ENCODE results near the gene DNAH7. TPM values are rescaled to one million over a fixed set of nuclear protein-coding genes. Genes with fewer than 3 reads are reported as not detected.

Gene DNAH7
- total RNA-seq, 4 donors from 2014 or later, result 0.05 to 0.07 (median 0.05) TPM; not detected in 1

DNA sequence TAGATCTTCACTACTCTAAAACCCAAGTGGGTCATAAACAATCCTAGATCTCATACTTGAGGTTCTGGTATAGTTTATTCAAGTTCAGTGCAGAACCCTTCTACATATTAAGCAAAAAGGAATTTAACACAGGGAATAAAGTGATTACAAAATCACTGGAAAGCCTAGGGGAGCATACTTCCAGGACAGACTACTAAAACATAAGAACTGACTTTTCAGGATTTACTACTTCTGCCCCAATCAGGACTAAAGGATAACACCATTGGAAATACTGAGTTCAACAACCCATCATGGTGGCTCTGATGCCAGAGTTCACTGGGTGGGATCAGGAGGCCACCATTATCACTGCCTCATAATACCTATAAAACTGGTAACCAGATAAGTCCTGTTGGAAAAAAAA lies 123.6 kb downstream of the DNAH7 start:
- Histone ChIP-seq H3K36me3 (no peaks in the 10 kb centered on the region), H3K27me3 (no peaks in the 10 kb centered on the region), H3K4me3 (no peak overlapping the region), H3K9me3 (no peaks in the 10 kb centered on the region), H3K4me1 (no peaks in the 10 kb centered on the region), H3K27ac (no peak overlapping the region)
- ATAC-seq (no peak), DNase-seq (no peak)
- in situ Hi-C loops (cut with MboI; ENCODE audit: low sequenced_read_pairs in 4 of 4) (no loop called here), intact Hi-C loops (cut with DNase I; ENCODE audit: low total_unique reads) (no loop called here)
- TF ChIP-seq CTCF (IDR thresholded peaks at IDR 0.05 in 4 of 5, conservative IDR thresholded peaks at IDR 0.05 in 1 of 5) (no peak), POLR2A (IDR thresholded peaks at IDR 0.05) (no peak)

DNA sequence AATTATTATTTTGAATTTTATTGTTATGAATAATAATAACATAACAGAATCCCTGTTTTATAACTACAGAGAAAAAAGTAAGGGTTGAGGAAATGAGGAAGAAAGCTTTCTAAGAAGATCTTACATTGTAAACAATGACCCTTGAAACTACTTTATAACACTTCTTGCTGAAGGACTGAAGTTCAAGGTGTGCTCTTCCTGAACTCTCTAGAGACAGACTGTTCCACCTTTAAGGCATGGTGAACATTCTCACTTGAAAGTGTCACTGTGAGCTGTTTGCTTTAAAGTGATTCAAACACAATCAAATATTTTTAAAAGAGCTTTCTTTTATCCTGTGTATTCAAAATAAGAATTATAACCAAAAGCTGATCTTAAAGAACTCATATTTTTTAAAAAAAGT lies 131.5 kb downstream of the DNAH7 start:
- no peak for DNase-seq
- H3K27ac ChIP-seq, result no peak overlapping the region
- H3K9me3 ChIP-seq, result no peaks in the 10 kb centered on the region
- in situ Hi-C loops (cut with MboI; ENCODE audit: low sequenced_read_pairs in 4 of 4), result no loop called here
- no peak for ATAC-seq
- no peaks in the 10 kb centered on the region for H3K27me3 ChIP-seq
- H3K4me3 ChIP-seq, result no peak overlapping the region
- no peaks in the 10 kb centered on the region for H3K36me3 ChIP-seq
- no peaks in the 10 kb centered on the region for H3K4me1 ChIP-seq
- intact Hi-C loops (cut with DNase I; ENCODE audit: low total_unique reads), result no loop called here
- no peak for TF ChIP-seq CTCF (IDR thresholded peaks at IDR 0.05 in 4 of 5, conservative IDR thresholded peaks at IDR 0.05 in 1 of 5)

DNA sequence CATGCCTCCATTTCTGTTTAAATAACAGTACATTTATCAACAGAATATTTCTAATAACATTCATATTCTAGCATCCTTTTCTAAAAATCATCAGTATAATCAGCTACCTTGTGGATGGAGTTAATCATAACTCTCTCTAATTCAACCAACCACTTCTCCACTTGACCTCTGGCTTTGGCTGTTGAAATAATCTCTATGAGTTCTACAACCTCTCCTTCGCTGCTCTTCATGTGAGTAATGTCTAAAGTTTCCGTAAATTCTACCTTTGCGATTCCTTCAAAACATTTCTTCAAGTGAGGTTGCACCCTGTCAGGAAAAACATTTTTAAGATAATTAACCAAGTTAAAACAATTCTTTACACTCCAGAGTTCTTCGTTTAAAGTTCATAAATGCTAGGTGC lies 134.2 kb downstream of the DNAH7 start:
- H3K4me3 ChIP-seq, result no peak overlapping the region
- H3K27ac ChIP-seq, result no peak overlapping the region
- TF ChIP-seq POLR2A (IDR thresholded peaks at IDR 0.05) (no peak), CTCF (IDR thresholded peaks at IDR 0.05 in 4 of 5, conservative IDR thresholded peaks at IDR 0.05 in 1 of 5) (no peak)
- H3K36me3 ChIP-seq, result no peaks in the 10 kb centered on the region
- no peaks in the 10 kb centered on the region for H3K27me3 ChIP-seq
- H3K4me1 ChIP-seq, result no peaks in the 10 kb centered on the region
- ATAC-seq (no peak), DNase-seq (no peak)
- H3K9me3 ChIP-seq, result no peaks in the 10 kb centered on the region
- intact Hi-C loops (cut with DNase I; ENCODE audit: low total_unique reads), result no loop called here
- in situ Hi-C loops (cut with MboI; ENCODE audit: low sequenced_read_pairs in 4 of 4), result no loop called here

- no peaks in the 10 kb centered on the region for H3K27me3 ChIP-seq
- in situ Hi-C loops (cut with MboI; ENCODE audit: low sequenced_read_pairs in 4 of 4), result no loop called here
- no peaks in the 10 kb centered on the region for H3K36me3 ChIP-seq
- no peak overlapping the region for H3K27ac ChIP-seq
- no peaks in the 10 kb centered on the region for H3K4me1 ChIP-seq
- intact Hi-C loops (cut with DNase I; ENCODE audit: low total_unique reads), result no loop called here
- no peak overlapping the region for H3K4me3 ChIP-seq
- ATAC-seq (no peak), DNase-seq (no peak)
- TF ChIP-seq CTCF (IDR thresholded peaks at IDR 0.05 in 4 of 5, conservative IDR thresholded peaks at IDR 0.05 in 1 of 5) (no peak), POLR2A (IDR thresholded peaks at IDR 0.05) (no peak)
- H3K9me3 ChIP-seq, result no peaks in the 10 kb centered on the region
These were observed 139.1 kb downstream of the DNAH7 start for GRCh38 chr2:195929531-195929930.

DNA sequence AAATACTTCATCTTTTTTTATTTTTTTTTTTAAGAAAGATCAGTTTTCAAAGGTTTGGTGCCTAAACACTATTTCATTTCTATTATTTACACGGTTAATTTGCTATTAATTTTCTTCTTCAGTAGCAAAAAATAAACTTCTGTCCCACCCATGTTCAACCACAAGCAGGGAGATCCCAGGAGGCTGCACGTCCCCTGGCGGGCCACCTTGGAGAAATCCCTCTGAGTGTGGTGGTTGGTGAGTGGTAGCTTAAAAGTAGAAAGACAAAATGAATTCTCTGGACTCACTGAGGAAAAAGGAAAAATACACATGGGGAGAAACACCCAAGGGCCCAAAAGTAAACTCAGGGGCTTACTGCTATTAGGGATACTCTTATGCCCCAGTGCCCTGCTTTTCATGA lies 143.5 kb downstream of the DNAH7 start:
- no peak overlapping the region for H3K4me3 ChIP-seq
- TF ChIP-seq CTCF (IDR thresholded peaks at IDR 0.05 in 4 of 5, conservative IDR thresholded peaks at IDR 0.05 in 1 of 5), result no peak
- no peak for TF ChIP-seq POLR2A (IDR thresholded peaks at IDR 0.05)
- ATAC-seq (no peak), DNase-seq (no peak)
- H3K36me3 ChIP-seq, result no peaks in the 10 kb centered on the region
- no peak overlapping the region for H3K27ac ChIP-seq
- in situ Hi-C loops (cut with MboI; ENCODE audit: low sequenced_read_pairs in 4 of 4) (no loop called here), intact Hi-C loops (cut with DNase I; ENCODE audit: low total_unique reads) (no loop called here)
- H3K9me3 ChIP-seq, result no peaks in the 10 kb centered on the region
- H3K27me3 ChIP-seq, result no peaks in the 10 kb centered on the region
- H3K4me1 ChIP-seq, result no peaks in the 10 kb centered on the region

Measured in gastrocnemius medialis (tissue), 4 donors.